Ishikawa (cell line): Measurements from ENCODE around the gene EP400.

Source experiments
- CEBPB ChIP-seq: IDR thresholded peaks from 2 replicates; pipeline ENCODE4 v1.6.1; 2012
- CREB1 ChIP-seq: IDR thresholded peaks from 2 replicates; pipeline ENCODE4 v1.6.1; 2012; ENCODE audit warnings: low read depth
- EGR1 ChIP-seq: IDR thresholded peaks from 2 replicates; pipeline ENCODE4 v1.6.1; 2012
- EP300 ChIP-seq: IDR thresholded peaks from 2 replicates; pipeline ENCODE4 v1.6.1; 2012; ENCODE audit warnings: borderline replicate concordance
- FOXM1 ChIP-seq: IDR thresholded peaks from 2 replicates; pipeline ENCODE4 v1.6.1; 2012; ENCODE audit warnings: low read depth, borderline replicate concordance
- MAX ChIP-seq: IDR thresholded peaks from 2 replicates; pipeline ENCODE4 v1.6.1; 2012
- NFIC ChIP-seq: IDR thresholded peaks from 2 replicates; pipeline ENCODE4 v1.6.1; 2012
- RAD21 ChIP-seq: IDR thresholded peaks from 2 replicates; pipeline ENCODE4 v1.6.1; 2012; ENCODE audit warnings: low read depth
- REST ChIP-seq: IDR thresholded peaks from 2 replicates; pipeline ENCODE4 v1.6.1; 2012; ENCODE audit warnings: low read depth, mild to moderate bottlenecking
- TAF1 ChIP-seq: IDR thresholded peaks from 2 replicates; pipeline ENCODE4 v1.6.1; 2012; ENCODE audit warnings: low read depth, mild to moderate bottlenecking
- TCF12 ChIP-seq: IDR thresholded peaks from 2 replicates; pipeline ENCODE4 v1.6.1; 2012; ENCODE audit warnings: low read depth
- TEAD4 ChIP-seq: IDR thresholded peaks from 2 replicates; pipeline ENCODE4 v1.6.1; 2012
- USF1 ChIP-seq: IDR thresholded peaks from 2 replicates; pipeline ENCODE4 v1.6.1; 2012
- YY1 ChIP-seq: IDR thresholded peaks from 2 replicates; pipeline ENCODE4 v1.6.1; 2012; ENCODE audit warnings: low read depth
- ZBTB7A ChIP-seq: IDR thresholded peaks from 2 replicates; pipeline ENCODE4 v1.6.1; 2012; ENCODE audit warnings: low read depth

Gene EP400

GRCh38 chr12:132099739-132100138, 150.0 kb downstream of the EP400 start:
- TF ChIP-seq USF1 (no peak), NFIC (no peak)

- TF ChIP-seq CEBPB (no peak), YY1 (no peak), CREB1 (no peak), NFIC (no peak), TCF12 (no peak), FOXM1 (no peak), TAF1 (no peak), ZBTB7A (no peak)
These were observed 150.7 kb downstream of the EP400 start for GRCh38 chr12:132100306-132101065.

- TF ChIP-seq CEBPB = no peak
- TF ChIP-seq YY1 = no peak
- no peak for TF ChIP-seq CREB1
- no peak for TF ChIP-seq RAD21
- TF ChIP-seq FOXM1 = no peak
- no peak for TF ChIP-seq TAF1
- TF ChIP-seq ZBTB7A = no peak
- TF ChIP-seq USF1 = no peak
- TF ChIP-seq REST = no peak
- TF ChIP-seq NFIC = no peak
- no peak for TF ChIP-seq TCF12
- TF ChIP-seq EP300 = no peak
- no peak for TF ChIP-seq EGR1
- no peak for TF ChIP-seq TEAD4
- no peak for TF ChIP-seq MAX
These were observed 152.6 kb downstream of the EP400 start for GRCh38 chr12:132102297-132102696.

- TF ChIP-seq RAD21 (no peak), USF1 (no peak), ZBTB7A (no peak), TCF12 (no peak), CEBPB (no peak), NFIC (no peak)
These were observed 154.0 kb downstream of the EP400 start for GRCh38 chr12:132103542-132104308.

GRCh38 chr12:132105467-132105866, 155.7 kb downstream of the EP400 start:
- no peak for TF ChIP-seq USF1
- TF ChIP-seq EGR1 = no peak
- no peak for TF ChIP-seq ZBTB7A
- TF ChIP-seq REST = no peak
- TF ChIP-seq TCF12 = no peak
- no peak for TF ChIP-seq TAF1
- TF ChIP-seq RAD21 = no peak
- no peak for TF ChIP-seq CEBPB
- no peak for TF ChIP-seq EP300
- no peak for TF ChIP-seq MAX
- TF ChIP-seq NFIC = no peak
- no peak for TF ChIP-seq FOXM1
- no peak for TF ChIP-seq CREB1
